Astrocyte (in vitro differentiated cells and primary cell): ENCODE results near the gene TAS1R1. TPM values are rescaled to one million over a fixed set of nuclear protein-coding genes. Genes with fewer than 3 reads are reported as not detected.
A peak's percentile ranks its signal among the peaks of the same experiment; 100 is the strongest.

Source experiments
- DNase-seq: peaks from one replicate; pipeline ENCODE4 v3.0.0-alpha.2; 2010; ENCODE audit warnings: low read depth
- FAIRE-seq: peaks from 2 replicates; lab custom pipeline; 2011; peaks lifted over from hg19 to GRCh38; lab: Jason Lieb, UNC
- H2AFZ ChIP-seq: 2 replicates; pipeline ENCODE4 v1.6.0; 2012; ENCODE audit warnings: low read depth, low read length, inconsistent platforms
- H3K27ac ChIP-seq: 2 replicates; pipeline ENCODE4 v1.5.1; 2011; ENCODE audit warnings: low read depth, low read length, inconsistent platforms
- H3K27me3 ChIP-seq: 2 replicates; pipeline ENCODE4 v1.6.0; 2011; ENCODE audit warnings: low read length, inconsistent platforms; ENCODE audit not compliant: insufficient read depth
- H3K36me3 ChIP-seq: 2 replicates; pipeline ENCODE4 v1.5.1; 2011; ENCODE audit warnings: low read length, inconsistent platforms; ENCODE audit not compliant: insufficient read depth
- H3K4me1 ChIP-seq: 2 replicates; pipeline ENCODE4 v1.5.1; 2011; ENCODE audit warnings: low read length, inconsistent platforms; ENCODE audit not compliant: insufficient read depth
- H3K4me2 ChIP-seq: 2 replicates; pipeline ENCODE4 v1.6.0; 2012; ENCODE audit warnings: low read length, inconsistent platforms
- H3K4me3 ChIP-seq: 2 replicates; pipeline ENCODE4 v1.5.1; 2011; ENCODE audit warnings: low read depth, mild to moderate bottlenecking, low read length, inconsistent platforms; ENCODE audit not compliant: insufficient read depth
- H3K79me2 ChIP-seq: 2 replicates; pipeline ENCODE4 v1.6.0; 2012; ENCODE audit warnings: mild to moderate bottlenecking, low read length, inconsistent platforms; ENCODE audit not compliant: insufficient read depth
- H3K9ac ChIP-seq: 2 replicates; pipeline ENCODE4 v1.6.0; 2012; ENCODE audit warnings: mild to moderate bottlenecking, low read length, inconsistent platforms
- H3K9me3 ChIP-seq: 2 replicates; pipeline ENCODE4 v1.5.1; 2012; ENCODE audit warnings: low read depth, mild to moderate bottlenecking, low read length, inconsistent platforms; ENCODE audit not compliant: insufficient read depth
- H4K20me1 ChIP-seq: 2 replicates; pipeline ENCODE4 v1.6.0; 2012; ENCODE audit warnings: low read length, inconsistent platforms; ENCODE audit not compliant: insufficient read depth
- H3K27ac Mint-ChIP-seq: one replicate; pipeline ENCODE4 v1.8.0; 2021; ENCODE audit warnings: mild to moderate bottlenecking, mixed read lengths; ENCODE audit not compliant: unreplicated experiment
- H3K27me3 Mint-ChIP-seq: one replicate; pipeline ENCODE4 v1.8.0; 2021; ENCODE audit warnings: low read depth, mixed read lengths; ENCODE audit not compliant: unreplicated experiment
- H3K36me3 Mint-ChIP-seq: one replicate; pipeline ENCODE4 v1.8.0; 2021; ENCODE audit warnings: low read depth, mixed read lengths; ENCODE audit not compliant: unreplicated experiment
- H3K4me1 Mint-ChIP-seq: one replicate; pipeline ENCODE4 v1.8.0; 2021; ENCODE audit warnings: low read depth, mixed read lengths; ENCODE audit not compliant: unreplicated experiment
- H3K4me3 Mint-ChIP-seq: one replicate; pipeline ENCODE4 v1.8.0; 2021; ENCODE audit warnings: mild to moderate bottlenecking, moderate library complexity, mixed read lengths; ENCODE audit not compliant: unreplicated experiment
- H3K9me3 Mint-ChIP-seq: one replicate; pipeline ENCODE4 v1.8.0; 2021; ENCODE audit warnings: mild to moderate bottlenecking, mixed read lengths; ENCODE audit not compliant: unreplicated experiment
- EZH2 ChIP-seq: IDR thresholded peaks from 2 replicates; pipeline ENCODE4 v1.6.1; 2012; ENCODE audit warnings: mild to moderate bottlenecking, low read length, inconsistent platforms; ENCODE audit not compliant: insufficient read depth
- total RNA-seq: library from RNA; stranded (reverse); gene quantifications from 2 replicates; pipeline ENCODE4 v1.2.1, GENCODE V29; 2021
- TF ChIP-seq, protein P1 (sequence below): IDR thresholded peaks from 2 replicates; pipeline ENCODE4 v1.5.1; 2011; ENCODE audit warnings: low read depth, mild to moderate bottlenecking, inconsistent platforms, low read length, moderate library complexity; ENCODE audit not compliant: insufficient read depth

Gene TAS1R1
- total RNA-seq, 1 donor from 2014 or later = not detected

- peak; percentile 84 for DNase-seq
- Mint-ChIP-seq H3K4me1 (peaks cover 24% of the 10 kb centered on the region), H3K27ac (peak overlapping the region; percentile 63), H3K9me3 (no peaks in the 10 kb centered on the region), H3K4me3 (no peak overlapping the region), H3K27me3 (no peaks in the 10 kb centered on the region), H3K36me3 (peaks cover 15% of the 10 kb centered on the region)
- TF ChIP-seq EZH2 = no peak
- TF ChIP-seq, protein P1, sequence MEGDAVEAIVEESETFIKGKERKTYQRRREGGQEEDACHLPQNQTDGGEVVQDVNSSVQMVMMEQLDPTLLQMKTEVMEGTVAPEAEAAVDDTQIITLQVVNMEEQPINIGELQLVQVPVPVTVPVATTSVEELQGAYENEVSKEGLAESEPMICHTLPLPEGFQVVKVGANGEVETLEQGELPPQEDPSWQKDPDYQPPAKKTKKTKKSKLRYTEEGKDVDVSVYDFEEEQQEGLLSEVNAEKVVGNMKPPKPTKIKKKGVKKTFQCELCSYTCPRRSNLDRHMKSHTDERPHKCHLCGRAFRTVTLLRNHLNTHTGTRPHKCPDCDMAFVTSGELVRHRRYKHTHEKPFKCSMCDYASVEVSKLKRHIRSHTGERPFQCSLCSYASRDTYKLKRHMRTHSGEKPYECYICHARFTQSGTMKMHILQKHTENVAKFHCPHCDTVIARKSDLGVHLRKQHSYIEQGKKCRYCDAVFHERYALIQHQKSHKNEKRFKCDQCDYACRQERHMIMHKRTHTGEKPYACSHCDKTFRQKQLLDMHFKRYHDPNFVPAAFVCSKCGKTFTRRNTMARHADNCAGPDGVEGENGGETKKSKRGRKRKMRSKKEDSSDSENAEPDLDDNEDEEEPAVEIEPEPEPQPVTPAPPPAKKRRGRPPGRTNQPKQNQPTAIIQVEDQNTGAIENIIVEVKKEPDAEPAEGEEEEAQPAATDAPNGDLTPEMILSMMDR = no peak
- H3K36me3 ChIP-seq = peaks cover 27% of the 10 kb centered on the region
- peak overlapping the region; percentile 66 for H3K4me2 ChIP-seq
- H3K27me3 ChIP-seq = no peaks in the 10 kb centered on the region
- peak overlapping the region; percentile 22 for H3K4me3 ChIP-seq
- no peaks in the 10 kb centered on the region for H3K9me3 ChIP-seq
- peak overlapping the region; percentile 82 for H3K27ac ChIP-seq
- H3K9ac ChIP-seq = peak overlapping the region; percentile 62
- no peak overlapping the region for H2AFZ ChIP-seq
- peaks cover 3% of the 10 kb centered on the region for H3K79me2 ChIP-seq
- FAIRE-seq = no peak
- H3K4me1 ChIP-seq = peaks cover 16% of the 10 kb centered on the region
- no peaks in the 10 kb centered on the region for H4K20me1 ChIP-seq
Observed at GRCh38 chr1:6544831-6545230, 10.3 kb upstream of the TAS1R1 start.

DNA sequence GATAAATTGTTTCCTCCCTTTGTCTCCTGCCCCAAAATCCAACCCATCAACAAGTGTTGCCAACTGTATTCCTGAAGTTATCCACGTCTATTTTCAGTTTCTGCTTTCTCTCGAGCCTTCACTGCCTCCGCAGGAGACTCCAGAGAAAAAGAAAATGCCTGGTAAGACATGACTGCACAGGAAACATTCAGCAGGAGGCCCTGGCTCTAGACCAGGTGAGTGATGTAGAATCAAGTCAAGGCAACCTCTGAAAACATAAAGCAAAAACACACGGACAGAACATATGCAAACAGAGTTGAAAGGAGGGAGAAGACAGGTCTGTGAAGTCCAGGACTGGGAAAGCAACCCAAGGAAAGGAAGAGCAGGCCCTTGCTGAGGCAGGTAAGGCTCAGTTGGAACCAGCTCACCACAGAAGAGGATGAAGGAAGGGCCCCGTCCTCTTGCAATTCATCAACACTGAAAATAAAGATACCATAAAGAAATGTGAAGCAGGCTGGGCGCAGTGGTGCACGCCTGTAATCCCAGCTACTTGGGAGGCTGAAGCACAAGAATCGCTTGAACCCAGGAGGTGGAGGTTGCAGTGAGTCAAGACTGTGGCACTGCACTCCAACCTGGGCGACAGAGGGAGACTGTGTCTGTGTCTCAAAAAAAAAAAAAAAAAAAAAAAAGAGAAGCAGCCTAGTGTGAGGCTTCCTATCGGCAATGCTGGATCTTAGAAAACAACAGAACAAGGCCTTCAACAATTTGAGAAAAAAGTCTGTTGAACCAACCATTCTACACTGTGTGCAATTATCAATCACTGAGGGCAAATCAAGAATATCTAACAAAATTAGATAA, 9.6 kb upstream of the TAS1R1 start:
- H3K36me3 Mint-ChIP-seq = peaks cover 18% of the 10 kb centered on the region
- H3K27ac Mint-ChIP-seq = peak overlapping the region; percentile 63
- Histone ChIP-seq H3K4me1 (peaks cover 14% of the 10 kb centered on the region), H3K36me3 (peaks cover 28% of the 10 kb centered on the region), H3K79me2 (peaks cover 3% of the 10 kb centered on the region), H4K20me1 (no peaks in the 10 kb centered on the region), H3K9ac (peak overlapping the region; percentile 62), H3K4me2 (peak overlapping the region; percentile 66), H2AFZ (no peak overlapping the region), H3K27ac (peak overlapping the region; percentile 82), H3K27me3 (no peaks in the 10 kb centered on the region), H3K4me3 (peak overlapping the region; percentile 22), H3K9me3 (no peaks in the 10 kb centered on the region)
- H3K4me3 Mint-ChIP-seq = no peak overlapping the region
- TF ChIP-seq EZH2 = no peak
- TF ChIP-seq, protein P1 = no peak
- H3K9me3 Mint-ChIP-seq = no peaks in the 10 kb centered on the region
- peak; percentile 57 for DNase-seq
- FAIRE-seq = no peak
- no peaks in the 10 kb centered on the region for H3K27me3 Mint-ChIP-seq
- H3K4me1 Mint-ChIP-seq = peaks cover 24% of the 10 kb centered on the region

GRCh38 chr1:6546326-6546725, 8.8 kb upstream of the TAS1R1 start:
- no peak overlapping the region for H3K27ac Mint-ChIP-seq

More at GRCh38 chr1:6546326-6546725, 8.8 kb upstream of the TAS1R1 start:
- Histone ChIP-seq H3K4me3 (no peak overlapping the region), H3K36me3 (peaks cover 26% of the 10 kb centered on the region), H3K9ac (no peak overlapping the region), H2AFZ (no peak overlapping the region), H3K4me1 (peaks cover 14% of the 10 kb centered on the region), H3K79me2 (peaks cover 9% of the 10 kb centered on the region), H4K20me1 (no peaks in the 10 kb centered on the region), H3K27me3 (no peaks in the 10 kb centered on the region), H3K4me2 (no peak overlapping the region), H3K9me3 (no peaks in the 10 kb centered on the region), H3K27ac (peak overlapping the region; percentile 82)
- peaks cover 15% of the 10 kb centered on the region for H3K36me3 Mint-ChIP-seq
- H3K9me3 Mint-ChIP-seq = no peaks in the 10 kb centered on the region
- H3K4me3 Mint-ChIP-seq = no peak overlapping the region
- TF ChIP-seq, protein P1 = no peak
- TF ChIP-seq EZH2 = no peak
- H3K4me1 Mint-ChIP-seq = peaks cover 24% of the 10 kb centered on the region
- DNase-seq (no peak), FAIRE-seq (no peak)
- H3K27me3 Mint-ChIP-seq = no peaks in the 10 kb centered on the region
